HG03103 (cell line): ENCODE data around the gene DHRS4.
A peak's percentile ranks its signal among the peaks of the same experiment; 100 is the strongest.

Experiments
- ATAC-seq: cut with Tn5 transposase; IDR thresholded peaks from one replicate; pipeline ENCODE4 v1.9.1; 2021; ENCODE audit warnings: low read depth; ENCODE audit not compliant: unreplicated experiment

DHRS4 gene

GRCh38 chr14:23953464-23954278 lies at the start of gene DHRS4:
Gene DHRS4, plus strand, starts transcription at chr14:23953770. Its CDS starts 19 bp downstream, at chr14:23953789.
- ATAC-seq: peak; percentile 73

DNA sequence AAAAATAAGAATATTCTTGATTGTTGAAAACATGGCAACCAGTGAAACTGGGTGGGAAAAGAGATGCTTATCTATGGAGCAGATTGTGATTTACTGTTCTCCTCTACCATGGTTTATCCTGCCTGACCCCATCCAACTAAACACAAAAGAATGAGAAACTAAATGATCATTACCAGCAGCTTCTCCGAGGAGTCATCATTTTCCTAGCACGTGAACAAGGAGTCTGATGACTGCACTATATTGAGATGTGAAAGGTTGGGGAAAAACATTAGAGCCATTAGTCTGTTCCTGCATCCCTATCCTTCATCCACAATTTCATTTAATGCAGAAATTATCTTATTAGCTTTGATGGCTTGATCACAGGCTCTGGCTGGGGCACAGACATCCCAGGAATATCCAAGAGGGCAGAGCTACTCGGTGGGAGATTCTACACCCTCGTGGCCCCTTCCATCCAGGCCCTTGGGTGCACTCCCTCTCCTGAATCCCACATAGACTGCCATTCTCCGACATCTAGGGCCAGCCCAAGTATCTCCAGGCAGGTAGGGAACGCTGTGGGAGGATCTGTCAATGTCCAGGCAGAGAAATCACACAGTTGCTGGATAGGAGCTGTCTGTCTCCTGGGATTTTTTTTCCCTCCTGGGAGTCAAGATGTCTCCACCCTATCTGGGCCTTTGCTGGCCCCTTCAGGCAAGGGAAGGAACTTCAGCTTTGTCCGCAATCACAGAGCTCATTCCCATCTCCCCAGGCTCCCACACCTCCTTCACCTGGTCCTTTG lies 43.3 kb upstream of the DHRS4 start:
- ATAC-seq: no peak

DNA sequence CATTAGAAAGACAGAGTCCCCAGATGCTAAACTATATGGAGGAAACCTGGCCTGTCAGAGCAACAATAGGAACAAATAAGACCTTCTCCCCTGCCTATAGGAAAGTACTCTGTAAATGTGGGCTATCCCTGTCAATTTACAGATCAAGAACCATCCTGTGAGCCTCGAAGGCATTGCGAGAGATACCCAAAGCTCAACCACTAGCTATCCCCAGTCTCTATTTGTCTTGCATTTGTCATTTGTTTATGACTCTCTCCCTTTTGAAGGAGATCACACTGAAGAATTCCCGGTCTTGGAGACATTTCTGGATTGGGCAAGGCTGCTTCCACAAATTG lies 42.7 kb upstream of the DHRS4 start:
- ATAC-seq: no peak

DNA sequence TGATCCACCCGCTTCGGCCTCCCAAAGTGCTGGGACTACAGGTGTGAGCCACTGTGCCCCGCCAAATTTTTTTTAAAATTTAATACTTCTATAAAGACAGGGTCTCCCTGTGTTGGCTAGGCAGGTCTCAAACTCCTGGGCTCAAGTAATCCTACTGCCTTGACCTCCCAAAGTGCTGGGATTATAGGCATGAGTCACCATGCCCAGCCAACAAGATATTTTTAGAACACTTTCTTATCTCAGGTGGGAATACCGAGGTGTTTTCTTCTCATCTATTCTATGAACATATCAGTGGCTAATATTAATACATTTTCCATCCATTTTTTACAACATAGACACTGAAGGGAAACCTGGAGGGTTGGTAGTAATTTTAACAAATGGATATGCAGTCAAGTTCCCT lies 38.0 kb upstream of the DHRS4 start:
- no peak for ATAC-seq

- no peak for ATAC-seq
These were observed 37.6 kb upstream of the DHRS4 start for GRCh38 chr14:23916004-23916403.

GRCh38 chr14:23916446-23916845 lies 37.1 kb upstream of the DHRS4 start:
- no peak for ATAC-seq

DNA sequence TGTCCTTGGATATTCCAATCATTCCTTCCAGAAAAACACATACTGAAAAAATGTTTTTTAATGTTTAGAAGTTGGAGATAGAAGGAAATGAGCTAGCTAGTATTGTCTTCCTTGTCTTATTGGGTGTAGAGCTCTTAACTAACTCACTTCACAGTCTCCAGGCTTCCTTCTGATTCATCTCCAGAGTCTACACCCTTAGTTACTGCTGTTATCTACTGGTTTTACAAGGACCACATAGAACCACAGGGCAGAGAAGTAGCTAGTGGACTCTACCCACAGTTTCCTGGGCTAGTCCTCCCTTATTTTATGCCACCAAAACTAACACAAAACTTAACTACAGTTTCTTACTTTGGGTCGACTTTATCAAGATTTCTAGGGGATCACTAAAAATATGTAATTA lies 31.0 kb upstream of the DHRS4 start:
- no peak for ATAC-seq

- no peak for ATAC-seq
These were observed 28.0 kb upstream of the DHRS4 start for GRCh38 chr14:23925523-23926075.

GRCh38 chr14:23926543-23926942 lies 27.0 kb upstream of the DHRS4 start:
- no peak for ATAC-seq

GRCh38 chr14:23929136-23929535 lies 24.4 kb upstream of the DHRS4 start:
- ATAC-seq: no peak

DNA sequence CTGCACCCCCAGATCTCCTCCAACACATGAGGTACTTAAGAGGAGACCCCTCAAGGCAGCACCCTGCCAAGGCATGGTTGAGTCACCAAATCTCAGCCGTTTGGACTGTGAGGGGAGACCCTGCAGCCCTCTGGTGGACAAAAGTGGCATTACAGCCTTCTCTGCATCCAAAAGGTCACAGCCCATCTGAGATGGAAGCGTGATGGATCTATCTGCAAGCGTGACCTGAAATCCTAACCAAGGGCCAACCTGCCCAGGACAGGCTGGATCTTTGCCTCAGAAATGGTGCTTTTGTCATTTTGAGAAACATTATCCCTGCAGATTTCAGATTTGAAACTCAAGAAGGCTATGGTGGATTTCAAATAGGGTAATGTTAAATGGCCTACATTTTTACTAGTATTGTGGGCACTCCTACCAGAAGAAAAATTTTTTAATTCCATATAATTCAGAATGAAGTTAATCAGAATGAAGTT lies 23.7 kb upstream of the DHRS4 start:
- no peak for ATAC-seq

- no peak for ATAC-seq
These were observed 22.8 kb upstream of the DHRS4 start for GRCh38 chr14:23930742-23931141.

GRCh38 chr14:23931721-23932289 lies 21.8 kb upstream of the DHRS4 start:
- no peak for ATAC-seq

DNA sequence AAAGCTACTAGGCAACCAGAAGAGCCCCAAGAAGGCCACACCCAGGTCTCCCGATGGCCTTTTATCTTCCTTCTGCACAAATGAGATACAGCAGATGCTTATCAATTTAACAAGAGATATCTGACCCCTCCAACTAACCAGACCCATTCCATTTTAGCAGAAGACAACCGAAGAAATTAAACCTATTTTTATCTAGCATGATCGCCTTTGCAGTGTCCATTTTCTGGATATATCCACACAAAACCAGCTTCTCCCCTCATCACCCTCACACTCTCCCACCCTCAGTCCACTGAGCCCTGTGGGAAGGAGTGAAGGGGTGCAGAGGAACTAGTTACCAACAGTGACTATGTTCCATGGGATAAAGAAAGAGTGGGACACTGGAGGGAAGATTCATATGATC lies 20.9 kb upstream of the DHRS4 start:
- ATAC-seq: no peak

DNA sequence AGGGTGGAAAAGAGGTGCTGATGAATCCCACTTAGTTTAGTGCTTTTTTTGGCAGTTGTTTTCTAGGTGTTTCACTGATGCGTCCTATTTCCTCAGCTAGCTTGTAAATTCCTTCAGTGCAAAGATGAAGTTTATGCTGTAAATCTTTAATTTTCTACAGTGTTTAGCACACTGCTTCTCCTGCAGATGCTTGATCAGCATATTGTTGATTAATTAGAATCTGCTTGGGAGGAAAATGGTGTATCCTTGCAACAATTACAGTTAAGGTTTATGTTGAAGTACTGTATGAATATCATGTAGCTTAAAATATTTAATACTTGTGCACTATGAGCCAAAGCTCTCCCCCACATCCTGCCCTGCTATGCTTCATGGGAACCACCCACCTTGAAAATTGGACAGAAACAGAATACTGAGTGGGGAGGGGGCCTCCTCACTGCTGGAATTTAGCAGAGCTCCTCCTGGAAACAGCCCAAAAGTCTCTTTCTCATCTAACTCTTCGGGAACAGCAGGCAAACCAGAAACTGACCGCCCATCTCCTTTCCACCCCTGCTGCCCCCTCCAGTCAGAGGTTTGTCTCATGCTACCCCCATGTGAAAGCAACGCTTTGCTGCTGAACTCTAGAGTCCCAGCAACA lies 20.3 kb upstream of the DHRS4 start:
- no peak for ATAC-seq

- ATAC-seq: no peak
These were observed 19.8 kb upstream of the DHRS4 start for GRCh38 chr14:23933742-23934128.

GRCh38 chr14:23935158-23935557 lies 18.4 kb upstream of the DHRS4 start:
- no peak for ATAC-seq

GRCh38 chr14:23936084-23936829 lies 17.3 kb upstream of the DHRS4 start:
- no peak for ATAC-seq

GRCh38 chr14:23937203-23937602 lies 16.4 kb upstream of the DHRS4 start:
- ATAC-seq: no peak

DNA sequence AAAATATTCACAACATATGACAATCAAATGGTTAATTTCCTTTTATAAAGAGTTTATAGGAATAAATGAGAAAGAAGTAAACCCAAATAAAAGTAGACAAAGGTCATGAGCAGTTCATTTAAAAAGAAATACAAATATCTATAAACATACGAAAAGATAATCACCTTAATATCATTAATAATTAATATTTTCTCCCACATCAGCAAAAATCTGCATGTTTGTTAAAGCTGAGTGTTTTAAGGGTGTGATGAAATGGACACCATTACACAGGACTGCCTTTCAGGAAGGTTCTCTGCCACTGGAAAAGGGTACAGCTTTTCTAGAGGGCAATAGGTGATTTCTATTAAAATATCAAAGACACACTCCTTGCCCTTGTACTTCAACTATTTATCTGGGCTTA lies 14.7 kb upstream of the DHRS4 start:
- no peak for ATAC-seq
